ENCODE measurements around the gene ARHGEF4.

DNA sequence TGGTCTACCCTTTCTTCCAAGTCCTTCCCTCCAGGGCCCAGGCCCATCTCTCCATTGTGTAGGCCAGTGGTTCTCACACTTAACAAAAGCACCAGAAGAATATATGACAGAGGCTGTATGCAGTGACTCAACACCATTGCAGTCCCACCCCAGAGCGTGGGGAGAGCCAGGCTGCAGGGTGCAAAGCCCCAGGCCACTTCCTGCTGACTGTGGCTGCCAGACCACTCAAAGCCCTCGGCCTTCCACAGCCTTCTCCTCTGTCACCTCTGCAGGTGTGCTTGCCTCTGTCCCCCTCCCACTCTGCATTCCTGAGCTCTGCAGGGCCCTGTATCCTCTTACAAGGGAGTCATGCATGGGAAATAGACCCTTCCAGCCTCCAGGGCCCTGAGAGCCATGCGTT is 40.4 kb upstream of the ARHGEF4 start:
- TF ChIP-seq FOXM1 (IDR thresholded peaks at IDR 0.05; ENCODE audit: borderline replicate concordance) (no peak), BHLHE40 (IDR thresholded peaks at IDR 0.05; ENCODE audit: borderline replicate concordance) (no peak), TARDBP (IDR thresholded peaks at IDR 0.05) (no peak), SUZ12 (IDR thresholded peaks at IDR 0.05) (no peak)

Data from HEK293T (cell line).